DMS 273 (cell line): ENCODE results near the gene LRIT2.
"Not testable (repeated sequence)": the region's sequence is repeated elsewhere in the genome, so short reads cannot be mapped to it uniquely, and the experiment has no call there.

Experiments
- DNase-seq: peaks from one replicate; lab custom pipeline; 2025; ENCODE audit not compliant: unreplicated experiment; lab: John Stamatoyannopoulos, UW

The LRIT2 gene

GRCh38 chr10:84188815-84189214 lies 36.5 kb downstream of the LRIT2 start:
- no peak for DNase-seq

GRCh38 chr10:84185526-84186175 lies 39.7 kb downstream of the LRIT2 start:
- DNase-seq = no peak

GRCh38 chr10:84184517-84184916 lies 40.8 kb downstream of the LRIT2 start:
- DNase-seq = no peak

GRCh38 chr10:84181631-84182030 lies 43.7 kb downstream of the LRIT2 start:
- DNase-seq = no peak

- not testable (repeated sequence) for DNase-seq
Measured at GRCh38 chr10:84180386-84180785, 45.0 kb downstream of the LRIT2 start.

GRCh38 chr10:84179059-84179710 lies 46.2 kb downstream of the LRIT2 start:
- peak; percentile 97 for DNase-seq

GRCh38 chr10:84178160-84178609 lies 47.2 kb downstream of the LRIT2 start:
- no peak for DNase-seq

GRCh38 chr10:84177541-84178141 lies 47.7 kb downstream of the LRIT2 start:
- DNase-seq = peak; percentile 17

- DNase-seq = no peak
Measured at GRCh38 chr10:84176836-84177474, 48.4 kb downstream of the LRIT2 start.

- no peak for DNase-seq
Measured at GRCh38 chr10:84176351-84176750, 49.0 kb downstream of the LRIT2 start.

- DNase-seq = no peak
Measured at GRCh38 chr10:84175436-84175835, 49.9 kb downstream of the LRIT2 start.

- no peak for DNase-seq
Measured at GRCh38 chr10:84173501-84173929, 51.8 kb downstream of the LRIT2 start, which contains the start of gene GPR15LG. GPR15LG (plus strand) TSS chr10:84173801; CDS start chr10:84173852, 51 bp downstream.

- DNase-seq = no peak
Measured at GRCh38 chr10:84172467-84173356, 52.6 kb downstream of the LRIT2 start.

GRCh38 chr10:84171700-84172466 lies 53.5 kb downstream of the LRIT2 start:
- DNase-seq = not testable (repeated sequence)

GRCh38 chr10:84171237-84171636 lies 54.1 kb downstream of the LRIT2 start:
- DNase-seq = not testable (repeated sequence)
